ENCODE results near the gene PRKCD. TPM values are rescaled to one million over a fixed set of nuclear protein-coding genes. Genes with fewer than 3 reads are reported as not detected.

Gene PRKCD
- total RNA-seq, 1 donor, result 2.2 TPM

- peak; percentile 89 for DNase-seq (ENCODE audit: insufficient read length, low spot score, missing footprints)
- peaks cover 11% of the 10 kb centered on the region for H4K20me1 ChIP-seq (ENCODE audit: insufficient read depth, low read length)
- peaks cover 8% of the 10 kb centered on the region for H3K4me1 ChIP-seq (ENCODE audit: insufficient read depth, low read length)
- peaks cover 8% of the 10 kb centered on the region for H3K36me3 ChIP-seq (ENCODE audit: insufficient read depth, low read length)
- H3K4me3 ChIP-seq (ENCODE audit: insufficient read depth, low read length), result no peak overlapping the region
- H3K9me3 ChIP-seq (ENCODE audit: low read depth, low read length), result no peaks in the 10 kb centered on the region
- no peak overlapping the region for H2AFZ ChIP-seq (ENCODE audit: low read length)
- H3K27ac ChIP-seq (ENCODE audit: low read depth, low read length), result no peak overlapping the region
- no peaks in the 10 kb centered on the region for H3K27me3 ChIP-seq (ENCODE audit: insufficient read depth, low read length)
- H3K4me2 ChIP-seq (ENCODE audit: insufficient read depth, low read length), result no peak overlapping the region
- H3K79me2 ChIP-seq (ENCODE audit: insufficient read depth, low read length), result peaks cover 12% of the 10 kb centered on the region
- no peak for TF ChIP-seq CTCF (IDR thresholded peaks at IDR 0.05; ENCODE audit: extremely low read depth, low read depth, low read length)
Observed at GRCh38 chr3:53175613-53176540, 14.9 kb downstream of the PRKCD start.

- Histone ChIP-seq H3K4me3 (ENCODE audit: insufficient read depth, low read length) (no peak overlapping the region), H3K4me2 (ENCODE audit: insufficient read depth, low read length) (no peak overlapping the region), H3K79me2 (ENCODE audit: insufficient read depth, low read length) (peaks cover 7% of the 10 kb centered on the region), H4K20me1 (ENCODE audit: insufficient read depth, low read length) (peaks cover 11% of the 10 kb centered on the region), H3K27ac (ENCODE audit: low read depth, low read length) (no peak overlapping the region), H3K4me1 (ENCODE audit: insufficient read depth, low read length) (peaks cover 8% of the 10 kb centered on the region), H3K27me3 (ENCODE audit: insufficient read depth, low read length) (no peaks in the 10 kb centered on the region), H2AFZ (ENCODE audit: low read length) (no peak overlapping the region), H3K9me3 (ENCODE audit: low read depth, low read length) (no peaks in the 10 kb centered on the region), H3K36me3 (ENCODE audit: insufficient read depth, low read length) (peaks cover 8% of the 10 kb centered on the region)
- DNase-seq (ENCODE audit: insufficient read length, low spot score, missing footprints), result peak; percentile 13
- TF ChIP-seq CTCF (IDR thresholded peaks at IDR 0.05; ENCODE audit: extremely low read depth, low read depth, low read length), result no peak
Observed at GRCh38 chr3:53178246-53178645, 17.2 kb downstream of the PRKCD start.

- H3K4me2 ChIP-seq (ENCODE audit: insufficient read depth, low read length), result no peak overlapping the region
- H3K36me3 ChIP-seq (ENCODE audit: insufficient read depth, low read length), result peaks cover 8% of the 10 kb centered on the region
- H3K4me3 ChIP-seq (ENCODE audit: insufficient read depth, low read length), result no peak overlapping the region
- no peak overlapping the region for H2AFZ ChIP-seq (ENCODE audit: low read length)
- no peaks in the 10 kb centered on the region for H3K27me3 ChIP-seq (ENCODE audit: insufficient read depth, low read length)
- peaks cover 8% of the 10 kb centered on the region for H3K4me1 ChIP-seq (ENCODE audit: insufficient read depth, low read length)
- peaks cover 11% of the 10 kb centered on the region for H4K20me1 ChIP-seq (ENCODE audit: insufficient read depth, low read length)
- TF ChIP-seq CTCF (IDR thresholded peaks at IDR 0.05; ENCODE audit: extremely low read depth, low read depth, low read length), result no peak
- H3K9me3 ChIP-seq (ENCODE audit: low read depth, low read length), result no peaks in the 10 kb centered on the region
- H3K79me2 ChIP-seq (ENCODE audit: insufficient read depth, low read length), result peaks cover 7% of the 10 kb centered on the region
- no peak overlapping the region for H3K27ac ChIP-seq (ENCODE audit: low read depth, low read length)
- DNase-seq (ENCODE audit: insufficient read length, low spot score, missing footprints), result peak; percentile 32
Observed at GRCh38 chr3:53179580-53179979, 18.6 kb downstream of the PRKCD start.

- Histone ChIP-seq H3K79me2 (ENCODE audit: insufficient read depth, low read length) (peaks cover 7% of the 10 kb centered on the region), H3K27me3 (ENCODE audit: insufficient read depth, low read length) (no peaks in the 10 kb centered on the region), H3K4me1 (ENCODE audit: insufficient read depth, low read length) (peaks cover 3% of the 10 kb centered on the region), H3K27ac (ENCODE audit: low read depth, low read length) (no peak overlapping the region), H3K9me3 (ENCODE audit: low read depth, low read length) (no peaks in the 10 kb centered on the region), H3K4me2 (ENCODE audit: insufficient read depth, low read length) (no peak overlapping the region), H3K36me3 (ENCODE audit: insufficient read depth, low read length) (peaks cover 8% of the 10 kb centered on the region), H4K20me1 (ENCODE audit: insufficient read depth, low read length) (peaks cover 10% of the 10 kb centered on the region), H2AFZ (ENCODE audit: low read length) (no peak overlapping the region), H3K4me3 (ENCODE audit: insufficient read depth, low read length) (no peak overlapping the region)
- peak; percentile 30 for DNase-seq (ENCODE audit: insufficient read length, low spot score, missing footprints)
- no peak for TF ChIP-seq CTCF (IDR thresholded peaks at IDR 0.05; ENCODE audit: extremely low read depth, low read depth, low read length)
Observed at GRCh38 chr3:53180305-53181023, 19.5 kb downstream of the PRKCD start.
